ENCODE results near the gene FOXP4.

FOXP4 gene

GRCh38 chr6:41634657-41635056 is 88.5 kb downstream of the FOXP4 start:
- no peak for DNase-seq

GRCh38 chr6:41635365-41635764 is 89.2 kb downstream of the FOXP4 start:
- no peak for DNase-seq

GRCh38 chr6:41636833-41637193 is 90.6 kb downstream of the FOXP4 start:
- DNase-seq = no peak

GRCh38 chr6:41637194-41638001 is 91.2 kb downstream of the FOXP4 start:
- DNase-seq = no peak

- DNase-seq = no peak
Observed at GRCh38 chr6:41638002-41638934, 92.1 kb downstream of the FOXP4 start, which contains the start of gene MDFI. TSS of gene MDFI (plus strand) at chr6:41638468. CDS start at chr6:41638750, 282 bp downstream.

GRCh38 chr6:41638935-41639808 is 93.0 kb downstream of the FOXP4 start:
- no peak for DNase-seq

GRCh38 chr6:41639809-41640371 is 93.7 kb downstream of the FOXP4 start:
- DNase-seq = no peak

GRCh38 chr6:41640426-41640825 is 94.2 kb downstream of the FOXP4 start:
- DNase-seq = no peak

GRCh38 chr6:41641352-41641925 is 95.3 kb downstream of the FOXP4 start:
- no peak for DNase-seq

- DNase-seq = no peak
Observed at GRCh38 chr6:41642090-41642959, 96.1 kb downstream of the FOXP4 start.

- no peak for DNase-seq
Observed at GRCh38 chr6:41642960-41643898, 97.0 kb downstream of the FOXP4 start.

GRCh38 chr6:41643899-41644269 is 97.7 kb downstream of the FOXP4 start:
- no peak for DNase-seq

GRCh38 chr6:41644297-41644879 is 98.2 kb downstream of the FOXP4 start:
- no peak for DNase-seq

GRCh38 chr6:41645007-41645618 is 98.9 kb downstream of the FOXP4 start:
- DNase-seq = no peak

- no peak for DNase-seq
Observed at GRCh38 chr6:41646026-41646795, 100.0 kb downstream of the FOXP4 start.

GRCh38 chr6:41647061-41647511 is 100.9 kb downstream of the FOXP4 start:
- DNase-seq = no peak

GRCh38 chr6:41648070-41648585 is 101.9 kb downstream of the FOXP4 start:
- DNase-seq = no peak

- no peak for DNase-seq
Observed at GRCh38 chr6:41648921-41649320, 102.7 kb downstream of the FOXP4 start.

All from activated CD4-positive, alpha-beta T cell treated with anti-CD3 and anti-CD28 coated beads for 1 hour (primary cell).